ENCODE measurements around the gene CLRN1.

DNA sequence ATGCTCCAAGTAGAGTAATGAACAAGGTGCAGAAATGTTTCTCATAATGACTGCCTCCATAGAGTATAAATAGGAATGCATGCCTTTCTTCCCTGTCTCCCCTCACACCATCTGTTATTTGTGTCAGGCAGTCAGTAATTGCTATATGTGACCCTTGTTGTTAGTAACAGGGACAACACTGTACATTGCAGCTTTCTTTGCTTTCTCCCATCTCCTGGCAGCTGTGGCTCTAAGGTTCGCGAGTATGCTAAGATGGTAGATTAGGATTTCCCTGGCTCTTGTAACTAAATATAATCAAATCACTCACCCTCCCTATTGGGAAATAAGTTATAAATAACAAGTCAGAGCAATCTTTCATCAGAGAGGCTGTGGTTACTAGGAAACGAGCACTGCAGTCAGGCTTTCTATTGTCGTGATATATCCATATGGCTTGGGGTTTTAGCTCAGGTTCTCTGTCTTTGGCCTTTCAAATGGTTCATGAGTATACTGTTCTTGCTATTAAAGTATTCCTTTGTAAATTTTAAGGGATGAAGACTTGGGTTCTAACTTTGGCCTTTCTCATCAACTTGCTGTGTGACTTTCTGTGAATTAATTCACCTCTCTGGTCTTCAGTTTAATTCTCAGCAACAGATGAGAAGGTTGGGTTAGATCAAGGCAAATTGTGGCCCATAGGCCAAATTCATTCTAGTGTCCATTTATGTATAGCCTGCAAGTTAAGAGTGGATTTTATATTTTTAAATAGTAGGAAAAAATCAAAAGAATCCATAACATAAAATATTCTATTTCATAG is 59.2 kb downstream of the CLRN1 start:
- TF ChIP-seq, protein P1, sequence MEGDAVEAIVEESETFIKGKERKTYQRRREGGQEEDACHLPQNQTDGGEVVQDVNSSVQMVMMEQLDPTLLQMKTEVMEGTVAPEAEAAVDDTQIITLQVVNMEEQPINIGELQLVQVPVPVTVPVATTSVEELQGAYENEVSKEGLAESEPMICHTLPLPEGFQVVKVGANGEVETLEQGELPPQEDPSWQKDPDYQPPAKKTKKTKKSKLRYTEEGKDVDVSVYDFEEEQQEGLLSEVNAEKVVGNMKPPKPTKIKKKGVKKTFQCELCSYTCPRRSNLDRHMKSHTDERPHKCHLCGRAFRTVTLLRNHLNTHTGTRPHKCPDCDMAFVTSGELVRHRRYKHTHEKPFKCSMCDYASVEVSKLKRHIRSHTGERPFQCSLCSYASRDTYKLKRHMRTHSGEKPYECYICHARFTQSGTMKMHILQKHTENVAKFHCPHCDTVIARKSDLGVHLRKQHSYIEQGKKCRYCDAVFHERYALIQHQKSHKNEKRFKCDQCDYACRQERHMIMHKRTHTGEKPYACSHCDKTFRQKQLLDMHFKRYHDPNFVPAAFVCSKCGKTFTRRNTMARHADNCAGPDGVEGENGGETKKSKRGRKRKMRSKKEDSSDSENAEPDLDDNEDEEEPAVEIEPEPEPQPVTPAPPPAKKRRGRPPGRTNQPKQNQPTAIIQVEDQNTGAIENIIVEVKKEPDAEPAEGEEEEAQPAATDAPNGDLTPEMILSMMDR (IDR thresholded peaks at IDR 0.05; ENCODE audit: borderline replicate concordance, extremely low read depth, low read length, poor library complexity, severe bottlenecking), result no peak
- TF ChIP-seq EZH2 (IDR thresholded peaks at IDR 0.05; ENCODE audit: borderline replicate concordance, low read depth, low read length, severe bottlenecking), result no peak

Data from DND-41 (cell line).